Measurements from ENCODE around the gene HOXB1.

Gene HOXB1

DNA sequence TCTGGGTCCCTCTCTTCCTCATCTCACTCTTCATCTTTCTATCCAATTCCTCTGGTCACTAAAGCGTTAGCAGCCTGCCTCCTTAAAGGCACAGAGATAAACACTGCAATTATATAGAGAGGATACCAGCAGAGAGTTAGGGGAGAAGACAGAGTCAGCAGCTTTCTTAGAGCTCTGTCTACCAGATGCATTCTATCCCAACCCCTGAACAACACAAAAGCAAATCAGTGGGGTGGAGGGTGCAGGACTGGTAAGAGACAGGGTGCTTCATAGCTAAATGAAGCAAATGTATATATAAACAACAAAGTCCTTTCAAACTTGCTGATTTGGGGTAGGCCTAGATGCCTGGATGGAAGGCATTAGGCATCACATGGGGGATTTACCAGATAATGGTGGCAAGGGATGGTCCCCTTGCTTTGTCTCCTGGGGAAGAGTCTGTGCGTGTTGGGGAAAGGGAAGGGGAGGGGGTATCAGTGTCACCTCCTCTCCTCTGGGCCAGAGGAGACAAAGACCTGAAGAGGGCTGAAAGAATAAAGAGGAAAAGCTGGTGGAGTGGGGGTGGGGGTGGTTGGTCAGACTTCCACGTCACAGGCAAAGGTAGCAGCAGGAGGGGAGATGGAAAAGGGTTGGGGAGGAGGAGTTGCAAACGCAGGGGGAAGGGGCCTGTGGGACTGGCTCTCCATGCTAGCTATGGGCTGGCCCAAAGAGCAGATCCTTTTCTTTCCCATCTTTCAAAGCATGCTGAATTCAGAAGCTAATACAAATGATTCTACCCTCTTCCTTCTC is 35.3 kb upstream of the HOXB1 start:
- H3K27me3 ChIP-seq (ENCODE audit: insufficient read depth, low read length): peaks cover 100% of the 10 kb centered on the region
- whole genome bisulfite sequencing: 4% methylated on average over 4 of the region's 4 CpGs
- H3K4me1 ChIP-seq (ENCODE audit: insufficient read depth, low read length): peaks cover 29% of the 10 kb centered on the region
- no peak overlapping the region for H3K4me3 ChIP-seq (ENCODE audit: low read length)
- no peaks in the 10 kb centered on the region for H3K9me3 ChIP-seq (ENCODE audit: insufficient read depth, low read depth, low read length)
- no peak overlapping the region for H3K9ac ChIP-seq (ENCODE audit: low read depth, low read length)
- no peaks in the 10 kb centered on the region for H3K36me3 ChIP-seq (ENCODE audit: insufficient read depth, low read length)
- H3K27ac ChIP-seq (ENCODE audit: low read depth, low read length): no peak overlapping the region

DNA sequence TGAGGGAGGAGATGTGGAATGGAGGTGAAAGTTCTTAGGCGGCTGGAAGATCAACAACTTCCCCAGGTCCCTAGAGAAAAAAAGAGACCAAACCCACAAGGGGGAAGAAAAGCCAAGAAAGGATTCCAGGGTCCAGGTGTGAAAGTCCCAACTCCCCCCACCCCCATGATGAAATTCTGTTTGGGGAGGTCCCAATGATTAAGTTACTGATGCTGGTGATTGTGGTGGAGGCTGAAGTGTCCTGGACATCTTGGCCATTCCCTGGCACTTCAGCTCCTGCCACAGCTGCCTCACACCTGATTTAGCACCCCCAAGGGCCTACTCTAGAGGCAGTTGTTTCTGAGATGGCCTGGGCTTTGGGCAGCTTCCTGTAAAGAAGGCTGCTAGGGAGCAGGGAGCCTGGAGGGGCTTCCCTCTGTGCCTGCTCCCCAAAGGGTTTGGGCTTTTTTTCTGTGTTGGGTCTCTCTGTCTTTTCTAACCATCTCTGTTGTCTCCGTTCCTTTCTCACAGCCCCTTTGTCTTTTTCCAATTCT is 34.3 kb upstream of the HOXB1 start:
- H3K4me3 ChIP-seq (ENCODE audit: low read length): no peak overlapping the region
- 11% methylated on average over 2 of the region's 2 CpGs for WGBS
- H3K36me3 ChIP-seq (ENCODE audit: insufficient read depth, low read length): no peaks in the 10 kb centered on the region
- H3K9ac ChIP-seq (ENCODE audit: low read depth, low read length): no peak overlapping the region
- H3K9me3 ChIP-seq (ENCODE audit: insufficient read depth, low read depth, low read length): no peaks in the 10 kb centered on the region
- H3K27ac ChIP-seq (ENCODE audit: low read depth, low read length): no peak overlapping the region
- peaks cover 100% of the 10 kb centered on the region for H3K27me3 ChIP-seq (ENCODE audit: insufficient read depth, low read length)
- peaks cover 19% of the 10 kb centered on the region for H3K4me1 ChIP-seq (ENCODE audit: insufficient read depth, low read length)

DNA sequence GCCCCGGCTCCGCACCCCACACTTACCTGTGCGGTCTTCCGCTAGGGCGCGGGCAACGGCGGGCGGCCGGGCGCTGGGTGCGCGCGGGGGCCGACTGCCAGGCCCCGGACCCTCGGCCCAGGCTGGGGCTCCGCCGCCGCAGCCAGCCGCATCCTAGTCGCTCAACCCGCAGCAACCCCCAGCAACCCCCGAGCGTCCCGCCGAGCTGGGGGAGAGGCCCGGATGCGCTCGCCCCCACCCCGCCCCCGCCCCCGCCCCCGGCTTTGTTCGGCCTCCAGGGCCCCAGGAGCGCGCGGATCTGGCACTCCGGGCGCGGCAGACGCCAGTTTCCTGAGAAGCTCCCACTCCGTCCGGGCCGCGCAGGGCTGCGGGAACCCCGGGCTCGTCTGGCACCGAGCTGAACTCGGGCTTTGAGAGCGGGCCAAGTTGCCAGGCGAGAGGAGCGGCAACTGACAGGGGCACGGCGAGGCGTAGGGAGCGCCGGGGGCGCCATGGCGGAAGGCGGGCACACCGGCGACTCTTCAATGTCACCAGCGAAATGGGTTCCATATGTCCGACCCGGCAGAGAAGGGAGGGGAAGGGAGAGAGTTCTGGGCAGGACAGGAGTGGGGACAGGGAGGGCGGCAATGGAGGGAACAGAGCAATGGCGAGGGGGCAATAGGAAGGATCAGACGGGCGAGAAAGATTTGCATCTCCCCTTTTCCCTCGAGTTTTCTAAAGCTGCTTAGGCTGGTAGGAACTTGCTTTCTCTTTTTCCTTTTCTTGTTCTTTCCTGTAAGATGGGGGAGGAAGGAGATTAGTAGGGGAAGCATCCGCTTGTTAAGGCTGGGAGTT is 33.6 kb upstream of the HOXB1 start:
- Histone ChIP-seq H3K9me3 (ENCODE audit: insufficient read depth, low read depth, low read length) (no peaks in the 10 kb centered on the region), H3K27ac (ENCODE audit: low read depth, low read length) (no peak overlapping the region), H3K4me3 (ENCODE audit: low read length) (peak overlapping the region; percentile 31), H3K27me3 (ENCODE audit: insufficient read depth, low read length) (peaks cover 100% of the 10 kb centered on the region), H3K36me3 (ENCODE audit: insufficient read depth, low read length) (no peaks in the 10 kb centered on the region), H3K9ac (ENCODE audit: low read depth, low read length) (no peak overlapping the region), H3K4me1 (ENCODE audit: insufficient read depth, low read length) (peaks cover 13% of the 10 kb centered on the region)
- WGBS: under 1% methylated on average over 73 of the region's 73 CpGs

DNA sequence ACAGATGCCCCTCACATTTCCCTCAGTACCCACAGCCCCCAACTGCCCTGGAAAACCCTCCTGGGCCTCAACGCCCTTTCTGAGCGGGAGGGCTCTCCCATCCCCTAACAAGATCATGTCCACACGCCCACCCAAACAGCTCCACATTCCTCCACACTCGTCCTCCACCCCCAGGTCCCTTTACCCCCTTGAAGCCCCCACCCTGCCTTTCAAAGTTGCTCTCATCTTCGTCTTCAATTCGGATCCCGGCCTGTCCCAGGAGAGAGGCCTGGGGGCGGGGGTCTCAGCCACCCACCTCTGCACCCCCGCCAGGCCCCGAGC is 33.0 kb upstream of the HOXB1 start:
- Histone ChIP-seq H3K27ac (ENCODE audit: low read depth, low read length) (no peak overlapping the region), H3K4me3 (ENCODE audit: low read length) (no peak overlapping the region), H3K9me3 (ENCODE audit: insufficient read depth, low read depth, low read length) (no peaks in the 10 kb centered on the region), H3K27me3 (ENCODE audit: insufficient read depth, low read length) (peaks cover 100% of the 10 kb centered on the region), H3K9ac (ENCODE audit: low read depth, low read length) (no peak overlapping the region), H3K4me1 (ENCODE audit: insufficient read depth, low read length) (peaks cover 13% of the 10 kb centered on the region), H3K36me3 (ENCODE audit: insufficient read depth, low read length) (no peaks in the 10 kb centered on the region)
- WGBS: 2% methylated on average over 10 of the region's 10 CpGs

DNA sequence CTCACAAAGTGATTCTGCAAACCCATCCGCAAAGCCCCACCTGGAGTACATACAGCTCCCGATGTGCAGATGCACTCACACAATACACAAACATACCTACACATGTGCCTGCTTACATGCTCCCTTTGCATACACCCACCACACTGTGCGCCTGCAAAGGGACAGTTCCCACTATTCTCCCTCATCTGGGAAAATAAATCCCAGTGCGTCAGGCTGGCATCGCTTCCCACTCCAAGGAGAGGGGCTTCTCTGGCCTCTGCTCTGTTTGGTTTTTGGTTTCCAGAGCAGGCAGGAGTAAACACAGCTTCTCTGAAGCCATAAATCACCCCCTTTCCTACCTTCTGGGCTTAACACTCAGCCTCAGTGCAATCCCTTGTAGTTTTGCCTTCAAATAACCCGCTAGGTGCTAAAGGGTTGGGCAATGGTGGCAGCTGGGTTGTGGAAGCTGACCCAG is 32.6 kb upstream of the HOXB1 start:
- WGBS: 22% methylated on average over 6 of the region's 6 CpGs
- Histone ChIP-seq H3K4me3 (ENCODE audit: low read length) (no peak overlapping the region), H3K36me3 (ENCODE audit: insufficient read depth, low read length) (no peaks in the 10 kb centered on the region), H3K9ac (ENCODE audit: low read depth, low read length) (no peak overlapping the region), H3K27me3 (ENCODE audit: insufficient read depth, low read length) (peaks cover 100% of the 10 kb centered on the region), H3K27ac (ENCODE audit: low read depth, low read length) (no peak overlapping the region), H3K4me1 (ENCODE audit: insufficient read depth, low read length) (peaks cover 13% of the 10 kb centered on the region), H3K9me3 (ENCODE audit: insufficient read depth, low read depth, low read length) (no peaks in the 10 kb centered on the region)

DNA sequence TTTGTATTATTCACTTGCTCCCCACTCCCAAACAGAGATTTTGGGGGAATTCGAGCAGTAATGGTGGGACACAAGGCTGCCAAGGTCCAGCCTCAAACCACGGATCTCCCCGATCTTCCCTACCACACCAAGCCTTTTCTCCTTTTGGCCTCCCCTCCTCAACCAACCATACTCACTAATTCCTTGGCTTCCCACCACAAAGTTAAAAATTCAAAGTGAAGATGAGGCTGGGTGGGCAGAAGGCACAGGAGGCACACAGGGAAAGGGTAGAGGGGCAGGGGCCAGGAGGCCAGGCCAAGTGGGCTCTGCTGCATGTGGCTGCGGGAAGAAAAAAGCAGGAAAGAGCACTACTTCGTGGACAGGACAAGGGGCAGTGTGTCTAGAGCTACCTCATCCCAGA is 32.1 kb upstream of the HOXB1 start:
- Histone ChIP-seq H3K9ac (ENCODE audit: low read depth, low read length) (no peak overlapping the region), H3K4me1 (ENCODE audit: insufficient read depth, low read length) (peaks cover 10% of the 10 kb centered on the region), H3K27ac (ENCODE audit: low read depth, low read length) (no peak overlapping the region), H3K27me3 (ENCODE audit: insufficient read depth, low read length) (peaks cover 100% of the 10 kb centered on the region), H3K9me3 (ENCODE audit: insufficient read depth, low read depth, low read length) (no peaks in the 10 kb centered on the region), H3K4me3 (ENCODE audit: low read length) (no peak overlapping the region), H3K36me3 (ENCODE audit: insufficient read depth, low read length) (no peaks in the 10 kb centered on the region)
- WGBS: 30% methylated on average over 5 of the region's 5 CpGs

DNA sequence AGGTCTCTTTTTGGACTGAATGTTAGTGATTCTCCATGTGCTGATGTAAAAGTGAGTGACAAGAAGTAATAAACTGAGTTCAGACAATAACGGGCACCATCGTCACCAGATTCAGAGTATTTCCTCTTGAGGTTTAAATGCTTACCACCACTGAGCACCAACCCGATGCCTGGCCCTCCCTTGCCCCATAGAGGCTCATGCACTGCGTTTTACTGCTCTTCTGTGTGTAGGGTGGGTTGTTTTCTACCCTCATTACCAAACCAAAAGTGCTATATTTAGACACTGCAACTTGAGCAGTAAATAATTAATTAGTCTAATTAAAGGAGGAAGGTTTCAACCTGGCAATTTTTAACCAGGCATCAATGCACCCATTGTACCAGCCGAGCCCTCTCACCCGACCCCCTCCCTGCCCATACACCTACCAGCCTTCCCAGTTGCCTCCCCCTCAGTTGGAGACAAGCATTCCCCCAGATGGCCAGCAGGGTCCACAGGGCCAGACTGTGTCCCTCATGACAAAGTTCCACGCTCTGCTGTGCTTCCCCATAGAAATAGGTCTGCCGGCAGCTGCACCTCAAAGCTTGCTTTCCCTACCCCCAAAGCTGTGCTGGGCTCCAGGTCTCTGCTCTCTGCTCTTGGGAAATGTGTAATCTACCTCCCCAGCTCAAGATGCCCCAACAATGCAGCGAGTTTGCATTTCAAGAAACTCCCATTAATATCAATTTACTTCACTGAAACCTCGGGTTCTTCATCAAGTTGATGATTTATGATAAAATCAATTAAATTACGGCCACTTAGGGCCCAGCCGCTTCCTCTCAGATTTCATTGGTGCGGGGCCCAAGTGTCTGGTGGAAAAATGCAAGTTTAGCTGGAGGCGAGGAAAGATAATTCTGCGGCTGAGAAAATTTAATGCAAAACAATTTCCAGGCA is 31.3 kb upstream of the HOXB1 start:
- H3K27me3 ChIP-seq (ENCODE audit: insufficient read depth, low read length): peaks cover 100% of the 10 kb centered on the region
- no peaks in the 10 kb centered on the region for H3K36me3 ChIP-seq (ENCODE audit: insufficient read depth, low read length)
- no peak overlapping the region for H3K27ac ChIP-seq (ENCODE audit: low read depth, low read length)
- H3K9me3 ChIP-seq (ENCODE audit: insufficient read depth, low read depth, low read length): no peaks in the 10 kb centered on the region
- H3K4me3 ChIP-seq (ENCODE audit: low read length): no peak overlapping the region
- WGBS: 46% methylated on average over 14 of the region's 15 CpGs
- peaks cover 4% of the 10 kb centered on the region for H3K4me1 ChIP-seq (ENCODE audit: insufficient read depth, low read length)
- H3K9ac ChIP-seq (ENCODE audit: low read depth, low read length): no peak overlapping the region

DNA sequence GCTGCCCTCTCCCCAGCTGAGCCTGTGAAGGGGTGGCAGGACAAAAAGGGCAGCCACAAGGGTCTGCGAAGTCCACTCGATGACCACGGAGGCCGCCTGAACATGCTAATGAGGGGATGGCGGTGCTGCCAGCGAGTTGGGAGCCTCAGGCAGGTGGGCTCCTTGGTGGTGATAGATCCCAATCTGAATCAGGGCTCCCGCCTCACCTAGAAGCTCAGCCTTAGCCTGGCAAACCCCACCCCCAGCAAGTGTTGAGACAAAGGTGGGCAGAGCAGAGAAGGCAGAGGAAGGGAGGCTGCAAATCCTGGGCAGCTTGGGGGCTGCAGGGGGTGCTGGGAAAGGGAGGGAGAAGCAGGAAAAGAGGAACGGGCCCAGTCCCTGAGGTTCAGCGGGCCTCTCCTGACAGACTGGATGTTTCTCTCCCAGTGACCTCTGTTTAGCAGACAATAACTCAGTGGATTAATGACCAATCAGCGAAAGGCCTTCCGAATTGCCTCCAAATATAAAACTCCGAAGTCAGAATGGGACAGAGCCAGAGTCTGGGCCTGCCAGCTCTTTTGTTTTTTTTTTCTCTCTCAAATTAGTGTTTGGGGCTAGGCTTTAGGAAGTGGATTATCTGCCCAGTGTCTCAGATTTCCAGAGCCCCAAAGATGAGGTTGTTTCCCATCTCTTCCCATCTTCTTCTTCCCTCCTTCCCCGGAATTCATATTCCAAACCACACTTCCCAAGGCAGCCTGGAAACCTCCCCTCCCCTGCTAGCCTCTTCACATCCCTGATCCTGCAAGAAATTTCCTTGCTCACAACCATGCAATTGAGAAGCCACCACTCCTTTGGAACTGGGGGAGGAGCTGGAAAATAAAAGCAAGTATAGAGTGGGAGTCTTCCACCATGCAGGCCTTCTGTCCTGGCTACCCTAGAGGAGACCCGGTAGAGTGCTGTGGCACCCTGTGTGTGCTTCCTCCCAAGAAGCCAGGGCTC is 29.3 kb upstream of the HOXB1 start:
- no peak overlapping the region for H3K4me3 ChIP-seq (ENCODE audit: low read length)
- no peaks in the 10 kb centered on the region for H3K9me3 ChIP-seq (ENCODE audit: insufficient read depth, low read depth, low read length)
- H3K9ac ChIP-seq (ENCODE audit: low read depth, low read length): no peak overlapping the region
- H3K36me3 ChIP-seq (ENCODE audit: insufficient read depth, low read length): no peaks in the 10 kb centered on the region
- no peak overlapping the region for H3K27ac ChIP-seq (ENCODE audit: low read depth, low read length)
- H3K27me3 ChIP-seq (ENCODE audit: insufficient read depth, low read length): peaks cover 100% of the 10 kb centered on the region
- WGBS: 20% methylated on average over 14 of the region's 14 CpGs
- H3K4me1 ChIP-seq (ENCODE audit: insufficient read depth, low read length): peaks cover 4% of the 10 kb centered on the region

DNA sequence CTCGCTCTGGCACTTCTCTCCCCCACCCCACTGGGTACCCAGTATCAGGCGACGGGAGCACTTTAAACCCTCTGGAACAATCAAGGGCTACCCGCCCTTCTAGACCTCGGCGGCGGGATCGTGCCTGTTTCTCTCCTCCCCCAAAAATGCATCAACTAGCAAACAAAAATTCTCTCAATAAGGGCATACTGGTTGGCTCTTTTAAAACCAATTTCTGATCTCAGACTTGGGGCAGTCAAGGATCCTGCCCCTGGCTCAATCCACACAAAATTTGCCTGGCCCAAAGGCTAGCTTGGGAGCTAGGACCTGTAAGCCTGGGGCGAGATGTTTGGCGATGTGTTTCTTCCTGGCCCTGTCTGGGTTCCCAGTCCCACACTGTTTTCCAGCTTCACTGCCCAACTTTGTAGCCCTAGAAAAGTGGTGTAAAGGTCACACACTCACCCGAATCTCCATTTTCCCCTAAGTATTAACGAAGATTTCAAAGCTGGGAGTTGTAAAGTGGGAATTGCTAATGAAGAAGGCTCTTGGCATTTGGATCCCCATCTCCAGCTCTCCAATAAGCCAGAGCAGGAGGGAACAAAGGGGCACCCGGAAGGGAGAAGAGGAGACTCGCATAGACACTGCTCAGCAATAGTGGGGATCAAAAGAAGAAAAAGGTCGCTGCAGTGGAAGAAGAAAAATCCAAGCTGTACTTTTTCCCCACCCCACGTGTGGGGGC is 28.5 kb upstream of the HOXB1 start:
- WGBS: 3% methylated on average over 13 of the region's 16 CpGs
- no peak overlapping the region for H3K27ac ChIP-seq (ENCODE audit: low read depth, low read length)
- H3K9me3 ChIP-seq (ENCODE audit: insufficient read depth, low read depth, low read length): no peaks in the 10 kb centered on the region
- no peaks in the 10 kb centered on the region; the same call in 1 of the 2 replicates for H3K4me1 ChIP-seq (ENCODE audit: insufficient read depth, low read length)
- no peak overlapping the region for H3K9ac ChIP-seq (ENCODE audit: low read depth, low read length)
- H3K4me3 ChIP-seq (ENCODE audit: low read length): no peak overlapping the region
- peaks cover 100% of the 10 kb centered on the region for H3K27me3 ChIP-seq (ENCODE audit: insufficient read depth, low read length)
- no peaks in the 10 kb centered on the region for H3K36me3 ChIP-seq (ENCODE audit: insufficient read depth, low read length)

DNA sequence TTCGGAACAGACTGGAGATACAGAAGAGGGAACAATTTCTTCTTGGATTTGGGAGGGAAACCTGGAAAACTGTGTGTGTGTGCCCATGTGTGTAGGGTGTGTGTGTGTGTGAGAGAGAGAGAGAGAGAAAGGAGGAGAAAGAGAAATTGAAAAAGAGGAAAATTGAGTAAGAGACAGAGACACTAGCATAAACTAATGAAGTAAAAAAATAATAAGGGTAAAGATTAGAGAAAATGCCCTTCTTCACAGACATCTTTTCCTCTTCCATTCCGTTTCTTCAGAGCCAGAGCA is 28.0 kb upstream of the HOXB1 start:
- WGBS: 14% methylated on average over 2 of the region's 2 CpGs
- Histone ChIP-seq H3K9me3 (ENCODE audit: insufficient read depth, low read depth, low read length) (no peaks in the 10 kb centered on the region), H3K36me3 (ENCODE audit: insufficient read depth, low read length) (no peaks in the 10 kb centered on the region), H3K27me3 (ENCODE audit: insufficient read depth, low read length) (peaks cover 100% of the 10 kb centered on the region), H3K4me1 (ENCODE audit: insufficient read depth, low read length) (no peaks in the 10 kb centered on the region; the same call in 1 of the 2 replicates), H3K27ac (ENCODE audit: low read depth, low read length) (no peak overlapping the region), H3K4me3 (ENCODE audit: low read length) (no peak overlapping the region), H3K9ac (ENCODE audit: low read depth, low read length) (no peak overlapping the region)
